MM.1S (cell line): ENCODE results near the gene SYNGR1.

ENCODE experiments used
- CTCF ChIP-seq: fragments of 300-600 bp; sonication (generic); IDR thresholded peaks from 2 replicates; pipeline ENCODE4 v1.5.1; 2016; ENCODE audit warnings: antibody characterized with exemption, low read length, mixed read lengths
- EZH2 ChIP-seq: fragments of 300-600 bp; sonication (generic); optimal IDR thresholded peaks from 2 replicates; pipeline ENCODE3; 2017; ENCODE audit warnings: low read depth, mild to moderate bottlenecking, antibody characterized with exemption, low read length, mixed read lengths
- EZH2phosphoT487 ChIP-seq: fragments of 300-600 bp; sonication (generic); IDR thresholded peaks from 2 replicates; pipeline ENCODE4 v1.6.1; 2018; ENCODE audit warnings: antibody characterized with exemption, low read length

DNA sequence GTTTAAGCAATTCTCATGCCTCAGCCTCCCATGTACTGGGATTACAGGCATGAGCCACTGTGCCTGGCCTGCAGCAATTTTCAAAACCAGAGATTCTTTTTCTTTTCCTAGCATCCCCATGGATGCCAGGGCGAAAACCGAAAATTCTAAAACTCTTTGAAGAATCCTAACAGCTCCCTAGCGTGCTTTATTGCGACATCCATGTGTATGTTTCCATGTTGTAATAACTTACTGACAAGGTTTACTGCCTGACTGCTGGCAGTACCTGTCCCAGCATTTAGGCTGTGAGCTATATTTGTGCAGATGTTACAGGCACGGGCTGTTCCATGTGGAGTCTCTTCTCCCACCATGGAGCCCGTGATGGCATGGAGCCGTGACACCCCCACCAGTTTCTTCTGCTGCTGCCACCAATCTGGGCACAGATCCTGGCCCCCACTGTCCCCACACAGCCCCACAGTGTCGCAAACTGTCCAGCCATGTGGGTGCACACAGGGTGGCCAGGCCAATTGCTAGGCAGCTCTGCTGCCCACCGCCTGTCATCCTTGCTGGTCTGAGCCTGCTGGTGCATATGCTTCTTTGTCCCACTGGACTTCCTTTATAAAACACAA, 42.7 kb downstream of the SYNGR1 start:
- TF ChIP-seq EZH2phosphoT487 (no peak), CTCF (no peak), EZH2 (no peak)
